GM12878 (cell line): ENCODE results near the gene ELAVL2. TPM values are rescaled to one million over a fixed set of nuclear protein-coding genes. Genes with fewer than 3 reads are reported as not detected.

ENCODE experiments used
- ATAC-seq: fragments of 200-7000 bp; cut with Tn5 transposase; 3 replicates; pipeline ENCODE4 v1.9.1; 2020; ENCODE audit warnings: mild to moderate bottlenecking, moderate library complexity
- BruUV-seq: library from RNA; stranded (reverse); fragments of 400-500 nt; replicated peaks from 2 replicates; lab custom pipeline; 2021; lab: Mats Ljungman, UMichigan
- CTCF ChIA-PET: fragments of 300-600 bp; sonication (Branson Sonifier 250); formaldehyde crosslinking; extraction: SDS; loops from one replicate; lab custom pipeline; 2021; ENCODE audit warnings: inconsistent platforms; lab: Yijun Ruan, JAX
- POLR2A ChIA-PET: fragments of 350-600 bp; formaldehyde crosslinking; extraction: SDS; loops from one replicate; lab custom pipeline; 2021; ENCODE audit warnings: inconsistent platforms; lab: Charles Lee
- RAD21 ChIA-PET: fragments of 300-600 bp; sonication (Branson Sonifier 250); formaldehyde crosslinking; loops from one replicate; lab custom pipeline; 2023; ENCODE audit warnings: antibody characterized with exemption; ENCODE audit not compliant: unreplicated experiment; lab: Charles Lee
- SMC1A ChIA-PET: fragments of 300-600 bp; sonication (Branson Sonifier 250); formaldehyde crosslinking; loops from one replicate; lab custom pipeline; 2023; ENCODE audit not compliant: unreplicated experiment, uncharacterized antibody; lab: Charles Lee
- DNase-seq: peaks from one replicate; pipeline ENCODE4 v3.0.0-alpha.2; 2011; ENCODE audit warnings: low read depth, low spot score
- FAIRE-seq: peaks from 3 replicates; lab custom pipeline; 2011; peaks lifted over from hg19 to GRCh38; lab: Jason Lieb, UNC
- H2AFZ ChIP-seq: 2 replicates; pipeline ENCODE4 v1.6.0; 2011; ENCODE audit warnings: low read depth, low read length, control low read depth; ENCODE audit not compliant: control insufficient read depth
- H3K27ac ChIP-seq: 2 replicates; pipeline ENCODE4 v1.5.1; 2011; ENCODE audit warnings: control low read depth; ENCODE audit not compliant: control insufficient read depth, insufficient read depth
- H3K27me3 ChIP-seq, 2 experiments: replicated peaks in 1 of 2; 2 replicates each; pipeline versions ENCODE4 v1.6.0 to v1.6.1; 2011; ENCODE audit warnings: low read length in 1 of 2; ENCODE audit not compliant: control insufficient read depth in 2 of 2, insufficient read depth in 2 of 2
- H3K36me3 ChIP-seq, 2 experiments: 2 replicates each; pipeline ENCODE4 v1.5.1; 2011; ENCODE audit warnings: low read length in 1 of 2; ENCODE audit not compliant: control insufficient read depth in 2 of 2, insufficient read depth in 2 of 2
- H3K4me1 ChIP-seq: 2 replicates; pipeline ENCODE4 v1.6.1; 2011; ENCODE audit warnings: mild to moderate bottlenecking, low read length, moderate library complexity, mixed read lengths; ENCODE audit not compliant: control insufficient read depth, insufficient read depth
- H3K4me2 ChIP-seq: 2 replicates; pipeline ENCODE4 v1.6.0; 2011; ENCODE audit warnings: control low read depth; ENCODE audit not compliant: control insufficient read depth, insufficient read depth
- H3K4me3 ChIP-seq: fragments of 200-600 bp; sonication (generic); 2 replicates; pipeline ENCODE4 v1.5.1; 2016
- H3K79me2 ChIP-seq: 2 replicates; pipeline ENCODE4 v1.6.0; 2011; ENCODE audit warnings: low read length; ENCODE audit not compliant: control insufficient read depth, insufficient read depth
- H3K9ac ChIP-seq: 2 replicates; pipeline ENCODE4 v1.8.0; 2011; ENCODE audit warnings: low read length, control low read depth, mixed read lengths; ENCODE audit not compliant: control insufficient read depth, insufficient read depth
- H3K9me3 ChIP-seq: replicated peaks from 3 replicates; pipeline ENCODE4 v1.5.1; 2011; ENCODE audit warnings: mild to moderate bottlenecking, low read length; ENCODE audit not compliant: control insufficient read depth, insufficient read depth
- H4K20me1 ChIP-seq: 2 replicates; pipeline ENCODE4 v1.6.0; 2011; ENCODE audit not compliant: control insufficient read depth, insufficient read depth
- ASH2L ChIP-seq: fragments of 300-600, 200-600 bp; sonication (generic); IDR thresholded peaks from 2 replicates; pipeline ENCODE4 v1.6.1; 2017; ENCODE audit warnings: low read depth, mild to moderate bottlenecking, borderline replicate concordance
- BCL11A ChIP-seq: IDR thresholded peaks from 2 replicates; pipeline ENCODE4 v1.6.1; 2011; ENCODE audit warnings: low read depth, low read length
- BHLHE40 ChIP-seq, 2 experiments: fragments of 450-650 bp in 1 of 2; IDR thresholded peaks; 2 replicates each; pipeline ENCODE4 v1.6.1; 2011 to 2017; ENCODE audit warnings: low read depth in 2 of 2, borderline replicate concordance in 1 of 2, improper control_type of control experiment in 1 of 2, low read length in 1 of 2, mild to moderate bottlenecking in 1 of 2
- BRCA1 ChIP-seq: IDR thresholded peaks from 2 replicates; pipeline ENCODE4 v1.6.1; 2011; ENCODE audit warnings: low read depth, low read length, improper control_type of control experiment
- CBFB ChIP-seq: IDR thresholded peaks from 2 replicates; pipeline ENCODE4 v1.6.1; 2016; ENCODE audit warnings: antibody characterized with exemption, low read depth
- FOXM1 ChIP-seq: IDR thresholded peaks from 2 replicates; pipeline ENCODE4 v1.6.1; 2012; ENCODE audit warnings: low read depth, mild to moderate bottlenecking, inconsistent platforms, low read length, moderate library complexity
- HSF1 ChIP-seq: fragments of 150-350 bp; IDR thresholded peaks from 2 replicates; pipeline ENCODE4 v1.6.1; 2014; ENCODE audit warnings: mild to moderate bottlenecking, low read depth, low read length
- KAT2A ChIP-seq: conservative IDR thresholded peaks from 2 replicates; pipeline ENCODE4 v1.6.1; 2011; ENCODE audit warnings: low read depth, low read length; ENCODE audit not compliant: control insufficient read depth
- NBN ChIP-seq: fragments of 450-650 bp; IDR thresholded peaks from 2 replicates; pipeline ENCODE4 v1.6.1; 2016
- NKRF ChIP-seq: fragments of 450-650 bp; conservative IDR thresholded peaks from 2 replicates; pipeline ENCODE4 v1.6.1; 2017; ENCODE audit warnings: mild to moderate bottlenecking, moderate library complexity
- NR2C2 ChIP-seq: IDR thresholded peaks from 2 replicates; pipeline ENCODE4 v1.6.1; 2011; ENCODE audit warnings: borderline replicate concordance, low read depth; ENCODE audit not compliant: control insufficient read depth, insufficient read length
- POLR2A ChIP-seq: IDR thresholded peaks from 2 replicates; pipeline ENCODE4 v1.6.1; 2011; ENCODE audit warnings: low read depth, mild to moderate bottlenecking, low read length
- POLR2AphosphoS2 ChIP-seq: IDR thresholded peaks from 2 replicates; pipeline ENCODE4 v1.6.1; 2011; ENCODE audit warnings: low read depth, mild to moderate bottlenecking, low read length, improper control_type of control experiment, moderate library complexity
- PRDM15 ChIP-seq: fragments of 450-650 bp; formaldehyde crosslinking; IDR thresholded peaks from 2 replicates; pipeline ENCODE4 v1.4.0; 2020; ENCODE audit warnings: mild to moderate bottlenecking, moderate library complexity
- SIX5 ChIP-seq: IDR thresholded peaks from 2 replicates; pipeline ENCODE4 v1.6.1; 2011; ENCODE audit warnings: mild to moderate bottlenecking, low read depth, low read length, moderate library complexity; ENCODE audit not compliant: severe bottlenecking
- YBX1 ChIP-seq: fragments of 450-650 bp; IDR thresholded peaks from 2 replicates; pipeline ENCODE4 v1.6.1; 2016; ENCODE audit warnings: antibody characterized with exemption
- WGBS: methylation state at CpG from one replicate; pipeline ENCODE4 v1.1.6; 2016; ENCODE audit warnings: low lambda C conversion rate; ENCODE audit not compliant: insufficient replicate concordance, insufficient coverage; ENCODE audit errors: missing lambda C conversion rate; 5-methylcytosine and 5-hydroxymethylcytosine counted together
- in situ Hi-C: fragments of 300-500 bp; cut with MboI; formaldehyde crosslinking; loops from 9 replicates; pipeline ENCODE4 v1.14.3; 2018; ENCODE audit warnings: mixed read lengths
- intact Hi-C: fragments of 100-400 bp; cut with micrococcal nuclease; formaldehyde crosslinking; loops from one replicate; pipeline ENCODE4 v1.14.2; 2022; ENCODE audit not compliant: unreplicated experiment
- polyA plus RNA-seq, 11 experiments: library from polyadenylated mRNA; depleted of rRNA in 4 of 11; unstranded in 6 of 11; stranded (reverse) in 5 of 11; fragments of >200 nt; fragmentation: Nextera tagmentation in 4 of 11; fragmentation: Illumina TruSeq in 1 of 11; extraction: Ambion mirVana in 4 of 11; extraction: Trizol in 1 of 11; gene quantifications; 1 replicate in 1 of 11; 2 replicates in 10 of 11; pipeline versions ENCODE4 v1.2.1 to v1.2.3, GENCODE V29; 2011 to 2016; ENCODE audit warnings: inconsistent platforms in 2 of 11, missing spikeins in 2 of 11, low read depth in 1 of 11
- total RNA-seq, 4 experiments: library from RNA; depleted of rRNA in 3 of 4; stranded (reverse); fragments of >200 nt in 3 of 4; fragmentation: Illumina TruSeq in 1 of 4; extraction: Trizol in 1 of 4; gene quantifications; 2 replicates each; pipeline versions ENCODE4 v1.2.1 to v1.2.3, GENCODE V29; 2013 to 2021

ELAVL2 gene
- total and polyA plus RNA-seq, 10 of the 15 experiments (the other 5 are each of a cell fraction or from before 2014, with no cell fraction given), result 0.24 to 2.6 (median 0.76) TPM

GRCh38 chr9:23820451-23821374 is 5.3 kb downstream of the ELAVL2 start:
- no TSS peak for BruUV-seq
- in situ Hi-C loops (no loop called here), intact Hi-C loops (no loop called here)
- no peaks in the 10 kb centered on the region for H3K36me3 ChIP-seq
- no peak overlapping the region for H3K9ac ChIP-seq
- FAIRE-seq (no peak), ATAC-seq (no peak), DNase-seq (no peak)
- no peak for TF ChIP-seq SIX5
- TF ChIP-seq POLR2A, result no peak
- TF ChIP-seq ASH2L, result no peak
- no peak for TF ChIP-seq PRDM15 (CRISPR knock-in tag)
- no peak for TF ChIP-seq CBFB
- TF ChIP-seq FOXM1, result no peak
- no peak for TF ChIP-seq NKRF
- TF ChIP-seq BCL11A, result no peak
- no peak for TF ChIP-seq HSF1
- no peak for TF ChIP-seq POLR2AphosphoS2
- no peak for TF ChIP-seq NR2C2
- TF ChIP-seq KAT2A, result no peak
- TF ChIP-seq YBX1, result no peak
- TF ChIP-seq BHLHE40 (IDR thresholded peaks at IDR 0.05; ENCODE audit: borderline replicate concordance in 1 of 2, low read depth in 2 of 2, low read length in 1 of 2), result no peak
- TF ChIP-seq BRCA1, result no peak
- TF ChIP-seq NBN, result no peak
- SMC1A ChIA-PET, result interaction anchor here (0.8 to 1.5 kb wide), 2 partner anchors 9 to 11 kb away, joined by 3 to 4 read pairs; no protein-coding TSS in a partner anchor
- no peaks in the 10 kb centered on the region; the same call in 2 of the 3 replicates for H3K9me3 ChIP-seq
- no peak overlapping the region for H3K4me2 ChIP-seq
- RAD21 ChIA-PET, result interaction anchor here (1.0 to 1.4 kb wide), 2 partner anchors 30 to 88 kb away, joined by 3 to 4 read pairs; no protein-coding TSS in a partner anchor
- H3K27me3 ChIP-seq, result no peaks in the 10 kb centered on the region
- 65% methylated on average over 63 of the region's 80 CpGs for WGBS
- no peak overlapping the region for H3K27ac ChIP-seq
- CTCF ChIA-PET, result interaction anchor here (1.5 kb wide), 1 partner anchor 38 kb away, joined by 3 read pairs; no protein-coding TSS in a partner anchor
- no peaks in the 10 kb centered on the region for H3K4me1 ChIP-seq
- POLR2A ChIA-PET, result interaction anchor here (0.7 to 1.3 kb wide), 2 partner anchors 17 to 42 kb away, joined by 3 read pairs; no protein-coding TSS in a partner anchor
- no peaks in the 10 kb centered on the region for H4K20me1 ChIP-seq
- H3K79me2 ChIP-seq, result no peaks in the 10 kb centered on the region
- H2AFZ ChIP-seq, result no peak overlapping the region
- no peak overlapping the region for H3K4me3 ChIP-seq
